GM18511 (cell line): ENCODE measurements around the gene ANKFN1.
"Not testable (repeated sequence)": the region's sequence is repeated elsewhere in the genome, so short reads cannot be mapped to it uniquely, and the experiment has no call there.

Experiments
- ATAC-seq: cut with Tn5 transposase; IDR thresholded peaks from one replicate; pipeline ENCODE4 v1.9.1; 2021; ENCODE audit warnings: mild to moderate bottlenecking, moderate library complexity; ENCODE audit not compliant: unreplicated experiment

The ANKFN1 gene

DNA sequence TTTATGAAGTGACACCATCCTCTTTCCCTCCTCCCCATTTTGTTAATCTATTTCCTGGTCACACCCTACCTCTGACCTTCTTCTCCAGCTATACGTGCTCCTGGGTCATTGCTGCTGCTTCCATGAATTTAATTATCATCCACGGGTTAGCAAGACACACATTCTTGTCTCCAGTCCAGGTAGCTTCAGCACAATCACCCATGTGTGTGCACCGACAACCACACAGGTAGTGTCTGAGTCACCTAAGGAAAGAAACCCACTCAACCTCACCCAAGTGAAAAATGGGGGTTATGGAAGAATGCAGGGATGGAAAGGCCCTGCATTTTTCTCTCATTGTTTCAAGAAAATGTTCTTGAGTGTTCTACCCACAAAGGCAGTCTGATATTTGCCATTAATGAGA is 135.5 kb downstream of the ANKFN1 start:
- not testable (repeated sequence) for ATAC-seq

DNA sequence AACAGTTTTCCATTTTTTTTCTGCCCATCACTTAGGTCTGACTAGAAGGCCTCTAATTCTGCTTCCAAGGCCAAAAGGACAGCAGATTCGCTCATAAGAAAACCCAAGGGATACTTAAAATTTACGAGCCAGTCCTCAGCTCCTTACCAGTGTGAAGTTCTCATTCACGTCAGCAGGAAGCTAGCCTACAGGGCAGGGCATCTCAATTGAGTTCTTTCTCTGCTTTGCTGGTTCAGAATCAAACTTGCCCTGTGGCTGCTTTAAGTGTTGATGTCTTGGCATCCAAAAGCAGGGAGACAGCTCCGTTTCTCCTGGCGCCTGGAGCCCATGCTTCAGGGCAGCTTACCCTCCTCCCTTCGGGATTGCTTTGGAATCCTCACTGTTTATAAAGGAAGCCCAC is 136.0 kb downstream of the ANKFN1 start:
- ATAC-seq: no peak

DNA sequence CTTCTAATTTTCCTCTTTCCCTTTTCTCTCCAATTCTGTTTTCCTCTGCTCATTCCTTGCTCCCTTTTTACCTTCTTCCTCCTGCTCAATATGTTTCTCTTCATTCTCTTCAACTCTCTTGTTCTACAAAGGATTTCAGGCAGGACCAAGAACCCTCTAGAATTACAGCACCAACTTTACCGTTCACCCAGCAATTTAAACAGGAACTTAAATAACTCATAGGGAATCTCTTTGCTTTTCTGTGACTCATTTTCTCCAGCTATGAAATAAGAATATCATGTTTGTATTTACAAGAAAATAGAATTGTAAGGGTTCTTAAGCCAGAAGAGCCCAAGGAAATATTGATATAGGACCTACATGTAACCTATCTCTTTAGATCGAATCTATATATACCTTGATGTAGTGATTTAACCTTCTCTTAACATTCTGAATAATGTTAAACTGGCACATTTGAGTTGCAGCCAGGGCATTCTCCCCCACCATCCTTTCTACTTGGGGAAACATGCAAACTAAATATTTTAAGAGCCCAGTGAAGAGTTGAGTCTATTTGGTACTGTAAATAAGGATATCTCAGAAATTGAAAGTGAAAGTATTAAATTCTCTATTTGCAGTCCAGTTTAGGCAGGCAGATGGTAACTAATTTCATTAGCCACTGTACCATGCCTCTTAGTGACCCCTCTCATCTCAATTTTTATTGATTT is 137.0 kb downstream of the ANKFN1 start:
- no peak for ATAC-seq

DNA sequence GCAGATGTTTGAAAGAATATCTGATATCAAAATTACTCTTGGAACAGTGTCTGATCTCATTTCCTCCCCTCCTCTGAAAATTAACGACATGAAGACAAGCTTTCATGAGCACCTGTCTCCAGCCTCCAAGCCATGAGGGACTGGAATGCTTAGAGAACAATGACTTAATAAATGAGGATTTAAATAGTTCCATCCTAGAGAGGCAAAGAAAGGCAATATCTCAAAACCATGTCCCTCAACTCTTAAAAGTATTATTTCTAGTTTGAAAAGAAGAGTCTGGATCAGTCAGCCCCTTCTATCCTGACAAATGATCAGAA is 137.5 kb downstream of the ANKFN1 start:
- no peak for ATAC-seq

DNA sequence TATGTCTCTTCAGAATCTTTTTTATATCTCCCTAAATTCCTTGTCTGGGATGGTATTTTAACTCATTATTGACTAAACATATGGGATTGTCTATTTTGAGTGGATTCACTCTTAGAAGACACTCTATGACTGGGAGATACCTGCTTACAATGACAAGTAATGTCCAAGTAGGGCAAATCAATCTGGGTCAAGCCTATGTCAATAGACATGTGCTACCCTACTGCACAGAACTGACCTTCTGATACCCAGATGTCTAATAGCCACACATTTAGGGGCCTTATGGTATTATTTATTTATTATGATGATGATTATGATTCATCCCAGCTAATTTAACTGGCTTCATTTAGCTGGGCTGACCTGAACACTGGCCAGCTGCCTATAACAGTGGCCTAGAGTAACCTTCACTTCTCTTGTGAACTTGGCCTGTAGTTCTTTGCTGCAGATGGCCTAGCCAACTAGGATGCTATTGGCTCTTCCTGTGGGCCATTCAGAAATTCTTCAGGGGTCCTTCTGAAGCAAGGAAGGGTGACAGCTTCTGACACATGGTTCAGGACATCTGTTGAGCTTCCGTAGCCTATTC is 138.0 kb downstream of the ANKFN1 start:
- ATAC-seq: no peak

DNA sequence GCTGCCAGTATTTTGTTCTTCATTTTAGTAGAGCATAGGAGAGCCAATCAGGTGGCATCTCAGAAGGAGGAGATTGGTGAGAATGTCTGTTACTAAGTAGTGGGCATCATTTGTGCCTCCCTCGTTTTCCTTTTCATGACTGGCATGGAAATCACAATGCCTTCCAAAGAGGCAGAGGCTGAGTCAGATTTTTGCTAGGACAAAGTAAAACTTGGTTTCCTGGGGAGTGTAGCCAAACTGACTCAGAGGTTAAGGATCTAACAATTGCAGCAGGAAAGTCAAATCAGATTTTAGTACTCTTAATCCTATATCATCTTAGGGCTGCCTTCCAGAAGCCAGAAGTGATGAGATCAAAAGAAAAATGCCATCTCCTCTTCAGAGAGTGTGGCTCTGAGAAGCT is 138.7 kb downstream of the ANKFN1 start:
- no peak for ATAC-seq

DNA sequence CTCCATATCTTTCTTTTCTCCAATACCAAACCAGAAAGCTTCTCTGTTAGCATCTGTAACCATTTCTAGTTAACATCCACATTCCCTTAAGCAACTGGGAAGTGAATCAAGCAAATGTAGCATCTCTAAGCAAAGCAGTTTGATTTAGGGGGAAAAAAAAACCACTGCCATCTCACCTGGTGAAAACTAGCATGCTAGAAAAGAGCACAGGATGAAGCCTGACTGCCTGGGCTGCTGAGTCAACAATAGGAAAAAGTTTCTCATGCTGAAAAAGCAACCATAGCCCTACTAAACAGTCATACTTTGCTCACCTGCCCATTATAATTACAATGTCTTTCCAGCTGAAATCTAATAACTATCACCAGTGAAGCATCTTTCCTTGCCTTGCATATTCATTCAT is 139.3 kb downstream of the ANKFN1 start:
- no peak for ATAC-seq

DNA sequence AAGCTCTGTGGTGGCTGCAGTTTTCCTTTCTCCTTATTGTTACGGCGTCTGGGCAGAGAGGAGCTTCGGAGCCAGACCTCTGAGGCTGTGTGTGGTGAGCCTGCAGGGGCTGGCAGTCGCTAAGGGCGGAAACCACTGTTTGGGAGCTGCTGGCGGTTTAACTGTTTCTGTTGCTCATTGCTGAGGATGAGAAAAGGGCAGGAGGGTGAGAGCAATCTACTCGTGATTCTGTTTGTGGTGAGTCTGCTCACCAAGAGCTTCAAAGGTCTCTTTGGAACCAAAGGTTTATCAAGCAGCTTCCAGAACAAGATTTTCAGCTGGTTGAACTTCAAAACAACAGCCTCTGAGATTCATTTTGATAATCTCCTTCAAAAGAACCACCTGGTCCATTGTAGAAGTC is 143.9 kb downstream of the ANKFN1 start:
- ATAC-seq: no peak

DNA sequence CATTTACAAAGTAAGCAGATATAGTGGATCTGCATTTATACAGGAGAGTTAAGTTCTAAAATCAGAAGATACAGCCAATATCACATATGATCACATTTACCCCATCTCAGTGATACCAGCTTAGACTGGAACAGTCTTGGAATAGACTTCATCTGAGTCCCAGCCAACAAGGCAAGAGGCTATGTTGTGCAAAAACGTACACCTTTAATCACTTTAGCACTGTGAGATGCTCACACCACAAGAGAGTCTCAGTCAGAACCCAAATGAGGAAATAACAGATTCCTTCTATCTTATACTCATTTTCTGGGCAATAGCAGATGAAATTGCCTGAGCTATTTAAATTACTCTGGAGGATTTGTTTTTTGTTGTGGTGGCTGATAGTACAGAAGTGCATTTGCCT is 145.6 kb downstream of the ANKFN1 start:
- no peak for ATAC-seq

DNA sequence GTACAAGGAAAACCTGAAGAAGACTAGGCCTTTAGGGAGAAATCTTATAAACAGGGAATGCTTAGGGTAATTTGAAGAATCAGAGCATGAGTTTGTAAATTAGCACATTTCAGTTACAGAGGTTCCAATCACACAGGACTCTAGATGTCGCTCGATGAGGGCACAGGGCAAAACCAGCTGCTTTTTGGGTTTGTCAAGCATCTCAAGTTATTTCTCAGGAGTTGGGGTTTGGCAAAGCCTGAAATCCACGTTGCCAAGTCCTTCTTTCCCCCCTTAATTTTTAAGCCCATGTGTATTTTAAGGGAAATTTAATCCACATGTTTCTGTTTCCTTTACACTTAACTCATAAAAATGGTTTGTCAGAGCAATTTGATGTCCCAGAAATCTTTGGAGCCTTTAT is 146.9 kb downstream of the ANKFN1 start:
- ATAC-seq: no peak

DNA sequence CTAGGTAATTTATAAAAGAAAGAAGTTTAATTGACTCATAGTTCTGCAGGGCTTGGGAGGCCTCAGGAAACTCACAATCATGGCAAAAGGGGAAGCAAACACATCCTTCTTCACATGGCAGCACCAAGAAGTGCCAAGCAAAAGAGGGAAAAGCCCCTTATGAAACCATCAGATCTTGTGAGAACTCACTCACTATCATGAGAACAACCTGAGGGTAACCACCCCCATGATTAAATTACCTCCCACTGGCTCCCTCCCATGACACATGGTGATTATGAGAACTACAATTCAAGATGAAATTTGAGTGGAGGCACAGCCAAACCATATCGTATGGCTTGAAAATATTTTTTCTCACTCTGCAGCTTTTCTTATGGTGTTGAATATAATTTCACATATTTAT is 151.7 kb downstream of the ANKFN1 start:
- ATAC-seq: no peak

DNA sequence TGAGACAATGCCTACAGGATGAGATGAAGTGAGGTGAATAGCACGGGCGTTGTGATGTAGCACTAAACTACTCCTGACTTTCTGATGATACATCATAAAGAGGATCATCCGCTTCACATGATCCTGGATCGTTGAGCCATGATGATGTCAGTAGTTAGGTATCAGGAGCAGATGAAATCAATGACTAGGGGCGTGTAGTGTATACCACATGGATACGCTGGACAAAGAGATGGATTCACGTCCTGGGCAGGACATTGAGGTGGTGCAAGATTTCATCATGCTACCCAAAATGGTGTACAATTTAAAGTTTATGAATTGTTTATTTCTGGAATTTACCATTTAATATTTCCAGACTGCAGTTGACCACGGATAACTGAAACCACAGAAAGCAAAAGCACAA is 156.6 kb downstream of the ANKFN1 start:
- ATAC-seq: no peak

DNA sequence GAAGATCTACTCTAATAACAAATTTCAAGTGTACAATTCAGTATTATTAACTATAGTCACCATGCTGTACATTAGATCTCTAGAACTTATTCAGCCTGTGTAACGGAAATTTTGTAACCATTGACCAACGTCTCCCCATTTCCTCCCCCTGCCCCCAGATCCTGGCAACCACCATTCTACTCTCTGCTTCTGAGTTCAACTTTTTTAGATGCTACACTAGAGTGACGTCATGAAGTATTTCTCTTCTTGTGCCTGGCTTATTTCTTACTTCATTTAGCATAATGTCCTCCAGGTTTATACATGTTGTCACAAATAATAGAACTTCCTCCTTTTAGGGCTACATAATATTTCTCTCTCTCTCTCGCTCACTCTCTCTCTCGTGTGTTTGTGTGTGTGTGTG is 157.5 kb downstream of the ANKFN1 start:
- ATAC-seq: no peak

DNA sequence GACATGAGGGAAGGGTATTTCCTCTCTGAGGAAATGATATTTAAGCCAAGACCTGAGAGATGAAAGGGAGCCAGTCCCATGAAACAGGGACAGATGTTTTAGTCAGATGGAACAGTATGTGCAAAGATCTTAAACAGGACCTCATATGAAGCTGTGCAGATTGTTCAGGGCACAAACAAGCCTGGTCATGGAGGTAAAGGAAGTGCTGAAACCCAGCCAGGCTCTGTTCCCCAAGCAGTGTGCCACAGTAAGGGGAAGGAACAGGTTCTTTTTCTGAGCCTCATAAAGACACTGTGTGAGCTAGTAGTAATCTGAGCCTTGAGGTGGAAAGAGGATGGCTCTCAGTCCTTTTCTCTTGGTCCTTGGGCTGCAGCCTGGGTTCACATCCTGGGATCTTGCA is 159.9 kb downstream of the ANKFN1 start:
- ATAC-seq: no peak

DNA sequence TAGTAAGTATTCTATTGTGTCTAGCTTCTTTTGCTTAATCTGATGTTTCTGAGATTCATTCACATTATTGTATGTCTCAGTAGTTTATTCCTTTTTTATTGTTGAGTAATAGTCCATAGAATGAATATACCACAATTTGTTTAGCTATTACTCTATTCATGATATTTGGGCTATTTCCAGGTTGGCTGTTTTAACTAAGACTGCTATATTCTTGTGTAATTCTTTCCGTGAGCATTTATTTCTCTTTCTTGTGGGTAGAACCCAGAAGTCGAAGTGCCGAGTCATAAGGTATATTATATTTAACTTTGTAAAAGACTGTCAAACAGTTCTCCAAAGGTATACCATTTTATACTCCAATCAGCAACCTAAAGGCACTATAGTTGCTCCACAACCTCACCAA is 160.8 kb downstream of the ANKFN1 start:
- ATAC-seq: no peak

DNA sequence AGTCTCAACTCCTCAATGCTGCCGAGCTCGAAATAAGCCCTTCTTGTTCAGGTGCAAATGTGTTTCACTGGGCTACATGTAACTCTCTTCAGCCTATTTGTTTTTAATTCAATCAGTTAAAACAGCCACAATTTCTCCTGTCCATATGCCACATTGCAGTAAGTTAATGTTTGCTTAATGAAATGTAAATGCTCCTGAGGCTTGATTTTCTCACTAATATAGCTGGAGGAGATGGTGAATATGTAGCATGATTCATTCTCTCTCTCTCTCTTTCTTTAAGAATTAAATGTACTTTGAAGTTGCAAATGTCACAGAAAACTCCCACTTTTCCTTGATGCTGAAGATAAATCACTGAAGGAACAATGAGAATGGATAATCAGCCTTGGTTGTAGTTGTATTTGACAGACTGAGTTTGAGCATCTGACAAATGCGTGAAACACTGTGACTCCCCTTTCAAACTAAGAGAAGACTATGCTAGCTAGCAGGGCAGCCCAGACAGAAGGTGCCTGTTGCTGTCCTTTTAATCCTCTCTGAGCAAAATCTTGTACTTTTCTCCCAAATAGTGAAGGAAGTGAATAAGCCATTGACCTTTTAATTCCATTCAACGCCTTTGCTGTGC is 161.8 kb downstream of the ANKFN1 start:
- no peak for ATAC-seq

DNA sequence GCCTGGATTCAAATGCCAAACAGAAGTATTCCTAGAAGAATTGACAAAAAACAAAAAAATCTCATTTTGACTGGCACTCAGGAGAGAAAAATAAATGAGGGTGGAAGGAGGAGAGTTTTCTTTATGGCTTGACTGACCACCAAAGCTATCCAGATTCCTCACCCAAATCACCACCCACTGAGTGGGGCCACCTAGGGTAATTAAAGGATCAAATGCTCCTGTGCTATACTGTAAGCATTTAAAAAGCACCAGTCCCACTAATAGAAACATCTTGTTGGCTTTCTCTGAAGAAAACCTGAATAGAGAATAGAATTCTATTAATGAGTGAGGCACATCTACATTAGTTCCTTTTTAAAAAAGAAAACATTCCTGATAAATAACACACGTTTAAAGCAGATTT is 163.3 kb downstream of the ANKFN1 start:
- ATAC-seq: no peak

DNA sequence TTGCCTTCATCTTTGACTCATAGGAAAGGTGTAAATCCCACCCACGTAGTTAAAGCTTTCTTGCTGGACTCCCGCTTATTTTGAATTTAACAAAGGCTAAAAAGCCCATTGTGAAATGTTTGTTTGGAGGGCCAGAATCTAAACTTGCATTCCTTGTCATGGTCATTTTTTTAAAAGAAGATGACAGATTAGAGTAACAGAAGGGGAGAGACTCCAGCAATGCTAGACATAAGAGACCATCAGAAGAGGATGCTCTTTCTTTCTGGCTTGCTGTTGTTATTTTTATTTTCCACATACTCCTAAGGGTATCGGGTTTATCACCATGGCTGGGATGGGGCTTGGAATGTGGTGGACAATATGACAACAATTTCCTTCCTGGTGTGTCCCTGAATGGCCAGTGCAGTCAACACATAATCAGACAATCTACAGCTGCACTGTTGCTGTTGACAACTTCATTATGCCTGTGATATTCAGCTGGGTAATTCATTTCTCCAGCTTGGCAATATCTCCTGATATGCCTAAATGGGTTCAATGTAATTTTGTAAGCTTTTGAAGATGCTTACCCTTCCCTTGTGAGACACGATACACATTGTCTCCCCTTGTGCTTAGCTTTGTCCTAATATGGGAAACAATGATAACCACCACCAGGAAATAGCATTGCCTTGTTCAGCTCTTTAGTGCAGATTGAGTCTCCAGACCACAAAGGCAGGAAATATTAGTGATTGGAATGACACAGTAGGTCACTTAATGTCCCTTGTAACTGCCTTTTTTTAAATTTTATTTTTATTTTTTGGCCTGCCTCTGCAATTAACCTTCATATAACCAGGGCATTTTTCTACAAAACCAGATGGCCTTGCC is 164.3 kb downstream of the ANKFN1 start:
- no peak for ATAC-seq

DNA sequence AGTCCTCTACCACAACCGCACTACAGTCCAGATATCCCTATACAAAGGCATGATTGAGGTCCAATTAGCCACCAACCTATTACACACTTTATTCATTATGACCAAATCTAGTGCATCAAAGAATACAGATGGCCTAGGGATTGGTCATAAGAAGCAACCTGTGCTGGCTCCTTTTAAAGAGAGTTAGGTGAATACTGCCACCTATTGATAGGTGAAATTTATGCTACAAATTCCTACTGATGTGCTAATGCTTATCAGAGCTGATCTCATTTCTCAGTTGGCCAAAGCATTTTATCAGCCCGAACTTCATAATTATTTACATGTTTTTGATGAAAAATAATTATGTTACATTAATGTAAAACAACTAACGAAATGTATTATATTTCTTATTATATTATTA is 166.3 kb downstream of the ANKFN1 start:
- peak; percentile 78 for ATAC-seq

DNA sequence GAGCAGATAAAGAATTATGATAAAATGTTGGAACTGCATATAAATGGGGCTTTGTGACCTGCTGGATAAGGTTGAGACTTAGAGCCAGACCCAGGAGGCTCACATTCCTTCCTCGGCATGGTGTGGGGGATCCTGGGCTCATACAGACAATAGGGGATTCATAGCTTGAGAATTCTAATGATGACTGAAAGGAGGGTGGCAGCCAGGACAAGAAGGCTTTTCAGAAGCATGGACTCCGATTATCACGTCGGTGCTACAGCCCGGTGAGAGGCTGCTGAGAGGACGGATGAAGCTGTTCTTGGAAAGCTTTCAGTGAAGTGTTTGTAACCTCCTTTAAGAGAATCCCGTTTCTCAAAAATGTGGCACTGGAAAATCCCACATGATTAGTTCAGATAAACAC is 167.2 kb downstream of the ANKFN1 start:
- no peak for ATAC-seq

DNA sequence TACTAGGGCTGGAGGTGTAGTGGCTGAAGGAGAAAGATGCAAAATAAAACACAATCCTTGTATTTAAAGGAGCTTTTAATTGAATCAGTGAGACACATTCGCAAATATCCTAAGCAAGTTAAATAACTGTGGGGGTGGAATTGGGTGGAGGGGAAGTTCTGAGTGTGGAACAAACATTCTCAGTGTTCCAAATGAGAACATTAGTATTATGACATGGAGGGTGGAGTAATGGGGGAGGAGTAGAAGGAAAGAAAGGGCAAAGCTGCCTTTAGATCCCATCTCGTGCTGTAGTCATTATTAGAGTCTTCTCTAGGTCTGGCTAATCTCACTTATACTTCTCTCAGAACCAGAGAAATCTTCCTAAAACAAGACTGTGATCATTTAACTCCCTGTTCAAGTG is 169.7 kb downstream of the ANKFN1 start:
- no peak for ATAC-seq

DNA sequence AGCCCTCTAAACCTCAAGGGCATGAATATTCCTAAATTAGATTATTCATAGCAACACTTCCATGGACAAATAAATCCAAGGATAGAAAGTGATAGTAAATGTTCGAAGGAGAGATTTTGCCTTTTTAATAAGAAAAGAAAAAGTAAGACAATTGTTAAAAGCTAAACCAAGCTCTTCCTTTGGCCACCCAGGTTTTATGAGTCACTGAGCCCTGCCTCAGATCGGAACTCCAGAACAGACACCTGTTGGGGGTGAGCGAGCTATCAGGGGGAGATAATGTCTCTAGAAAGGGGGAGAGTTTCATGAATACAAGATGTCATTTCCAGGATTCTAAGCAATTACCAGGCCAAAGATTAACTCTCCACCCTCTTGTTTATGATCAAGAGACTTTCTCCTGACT is 171.4 kb downstream of the ANKFN1 start:
- no peak for ATAC-seq
